Erythroblast (primary cell): ENCODE data around the gene DMKN.

Source experiments
- DNase-seq, 2 experiments: peaks; one replicate each; lab custom pipeline; 2025; lab: John Stamatoyannopoulos, UW
- GATA1 ChIP-seq: IDR thresholded peaks from 2 replicates; pipeline ENCODE4 v1.6.1; 2011; ENCODE audit warnings: low read depth, mild to moderate bottlenecking, control low read depth, low read length, moderate library complexity
- POLR2A ChIP-seq: IDR thresholded peaks from 2 replicates; pipeline ENCODE4 v1.6.1; 2011; ENCODE audit warnings: mild to moderate bottlenecking, low read length

DMKN gene

GRCh38 chr19:35524181-35524837 lies 10.9 kb upstream of the DMKN start:
- DNase-seq: no peak
- TF ChIP-seq POLR2A: no peak
- TF ChIP-seq GATA1: no peak

DNA sequence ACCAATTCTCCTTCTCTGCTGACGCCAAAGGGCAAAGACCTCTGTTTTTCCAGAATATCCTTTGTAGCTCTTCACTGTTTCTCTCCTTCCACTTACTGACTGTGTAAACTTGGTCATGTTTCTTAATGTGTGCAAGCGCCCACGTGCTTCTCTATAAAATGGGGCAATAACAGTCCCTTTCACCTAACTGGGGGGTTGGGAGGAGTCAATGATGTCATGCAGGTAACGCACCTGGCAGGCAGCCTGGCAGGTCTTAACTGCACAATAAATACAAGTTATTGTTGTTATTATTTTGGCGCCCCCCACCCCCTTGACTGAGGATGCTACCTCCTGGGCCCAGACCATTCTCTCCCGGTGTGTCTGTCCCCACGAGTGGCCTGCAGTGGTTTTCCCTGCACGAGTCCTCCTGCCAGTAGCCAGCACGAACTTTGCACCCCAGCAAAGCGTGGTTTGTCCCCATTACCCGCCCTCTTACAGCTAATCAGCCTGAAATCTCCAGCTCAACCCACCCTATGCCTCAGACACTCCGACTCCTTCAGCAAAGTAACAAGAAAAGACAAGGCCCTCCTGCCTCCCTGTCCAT lies 9.4 kb upstream of the DMKN start:
- TF ChIP-seq POLR2A (no peak), GATA1 (no peak)
- no peak for DNase-seq

DNA sequence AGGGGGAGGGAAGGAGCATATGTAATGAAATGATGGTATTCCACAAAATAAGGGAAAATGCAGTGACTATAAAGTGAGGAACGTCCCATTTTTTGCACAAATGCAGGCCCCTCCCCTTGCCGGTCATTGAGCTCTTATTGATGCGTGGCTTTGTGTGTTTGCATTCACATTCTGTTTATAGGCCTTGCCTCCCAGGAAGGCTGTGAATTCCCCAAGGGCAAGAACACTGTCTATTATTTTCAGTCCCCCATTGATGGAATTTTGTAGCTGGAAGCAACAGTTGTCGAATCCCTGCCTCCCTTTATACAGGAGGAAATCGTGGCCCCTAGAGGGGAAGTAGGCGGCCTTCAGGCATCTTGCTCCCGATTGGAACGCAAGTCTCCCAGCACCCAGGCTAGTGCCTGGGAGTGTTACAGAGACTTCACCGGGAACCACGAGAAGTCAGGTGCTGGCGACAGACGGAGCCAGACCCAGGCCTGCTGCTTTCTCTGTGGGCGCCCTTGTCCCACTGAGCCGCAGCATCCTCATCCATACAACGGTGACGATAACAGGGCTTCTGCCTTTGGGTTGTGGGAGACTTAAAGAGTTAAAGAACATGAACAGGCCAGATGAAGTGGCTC lies 7.8 kb upstream of the DMKN start:
- no peak for DNase-seq
- no peak for TF ChIP-seq POLR2A

DNA sequence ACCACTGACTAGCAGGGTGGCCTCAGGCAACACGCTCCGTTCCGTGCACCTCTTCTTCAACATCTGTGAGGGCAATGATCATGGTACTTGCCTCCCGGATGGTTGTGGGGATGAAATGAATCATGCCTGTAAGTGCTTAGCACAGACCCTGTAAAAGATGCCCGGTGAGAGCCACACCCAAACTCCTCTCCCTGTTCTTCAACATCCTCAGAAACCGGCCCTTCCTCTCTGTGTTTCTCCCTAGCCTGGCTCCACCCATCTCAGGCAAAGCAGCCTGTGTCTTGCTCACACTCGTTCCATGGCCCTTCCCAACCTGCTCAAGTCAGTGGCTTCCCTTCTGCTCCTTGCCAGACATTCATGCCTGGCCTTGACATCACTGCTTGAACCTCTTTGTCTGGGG lies 5.8 kb upstream of the DMKN start:
- DNase-seq: no peak

GRCh38 chr19:35518313-35518712 lies 4.9 kb upstream of the DMKN start:
- no peak for DNase-seq
- TF ChIP-seq GATA1 (no peak), POLR2A (no peak)

More for the DNA sequence above, 5.8 kb upstream of the DMKN start:
- no peak for TF ChIP-seq GATA1
- no peak for TF ChIP-seq POLR2A

- DNase-seq: no peak
Observed at GRCh38 chr19:35517342-35517741, 3.9 kb upstream of the DMKN start.

DNA sequence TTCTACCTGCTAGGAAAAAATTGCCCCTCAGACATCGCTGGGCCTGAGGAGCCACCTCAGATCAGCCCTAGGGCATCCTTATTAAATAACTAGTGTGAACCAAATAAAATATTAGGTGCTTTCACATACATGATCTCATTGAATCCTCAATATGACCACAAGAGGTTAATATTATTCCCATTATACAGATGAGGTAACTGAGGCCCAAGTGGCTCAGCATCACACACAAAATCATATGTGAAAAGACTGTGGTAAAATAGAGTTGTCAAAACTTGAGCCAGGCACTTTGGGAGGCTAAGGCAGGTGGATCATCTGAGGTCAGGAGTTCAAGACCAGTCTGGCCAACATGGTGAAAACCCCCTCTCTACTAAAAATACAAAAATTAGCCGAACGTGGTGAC lies 2.9 kb upstream of the DMKN start:
- DNase-seq: no peak
- TF ChIP-seq POLR2A (no peak), GATA1 (no peak)

More at GRCh38 chr19:35517342-35517741, 3.9 kb upstream of the DMKN start:
- no peak for TF ChIP-seq POLR2A
- TF ChIP-seq GATA1: no peak

DNA sequence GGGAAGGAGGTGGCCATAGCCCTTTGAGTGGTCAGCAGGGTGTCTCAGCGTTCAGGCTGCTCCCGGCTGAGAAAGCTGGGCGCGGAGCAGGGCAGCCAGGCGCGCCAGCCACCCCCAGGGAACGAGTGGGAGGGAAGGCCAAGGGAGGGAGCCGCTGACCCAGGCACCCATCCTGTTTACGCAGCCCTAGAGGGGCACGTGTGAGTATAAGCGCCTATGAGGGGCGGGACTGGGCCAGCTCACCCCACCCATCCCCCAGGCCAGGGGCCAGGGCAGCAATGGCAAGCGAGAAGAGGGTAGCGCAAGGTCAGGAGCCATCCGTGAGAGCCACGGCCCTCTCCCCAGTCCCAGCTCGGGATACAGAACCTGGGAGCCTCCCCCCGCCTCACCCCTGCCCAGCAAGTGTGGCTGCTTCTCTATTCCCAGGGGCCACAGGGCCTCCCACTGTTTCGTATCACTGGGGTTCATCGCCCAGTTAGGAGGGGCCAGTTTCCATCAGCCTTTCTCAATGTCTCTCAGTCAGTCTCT lies 897 bp upstream of the DMKN start:
- no peak for DNase-seq
- TF ChIP-seq POLR2A (no peak), GATA1 (no peak)

DNA sequence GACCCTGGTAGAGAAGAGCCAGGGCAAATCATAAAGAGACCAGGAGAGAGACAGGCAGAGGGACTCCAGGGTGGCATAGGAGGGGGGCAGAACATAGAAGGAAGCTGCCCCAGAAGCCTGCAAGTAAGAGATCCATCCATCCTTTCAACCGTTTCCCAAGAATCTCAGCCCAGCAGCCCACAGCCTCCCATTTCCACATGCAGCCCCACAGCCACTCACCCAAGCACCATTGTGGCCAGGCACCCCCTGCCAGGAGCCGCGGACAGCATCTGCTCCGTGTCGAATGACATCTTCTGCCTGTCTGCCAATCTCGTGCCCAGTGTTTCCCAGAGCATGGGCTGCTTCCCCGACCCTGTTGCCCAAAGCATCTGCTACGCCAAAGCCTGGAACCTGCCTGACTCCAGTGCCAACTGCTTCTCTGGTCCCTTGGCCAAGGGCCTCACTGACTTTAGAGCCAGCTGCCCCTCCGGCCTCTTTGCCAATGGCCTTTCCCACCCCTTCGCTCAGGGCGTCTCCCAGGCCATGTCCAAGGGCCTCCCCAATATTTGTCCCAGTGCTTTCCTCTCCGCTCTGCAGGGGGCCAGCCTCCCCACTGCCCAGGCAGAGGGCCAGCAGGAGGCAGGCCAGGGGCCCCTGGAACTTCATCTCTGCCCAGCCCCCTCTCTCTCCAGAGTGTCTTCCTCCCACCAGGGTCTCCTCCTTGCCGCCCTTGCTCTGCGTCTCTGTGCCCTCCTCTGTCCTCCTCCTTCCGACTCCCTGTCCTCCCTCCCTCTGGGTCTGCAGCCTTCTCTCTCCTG lies 420 bp downstream of the DMKN start:
- TF ChIP-seq GATA1 (no peak), POLR2A (no peak)
- no peak for DNase-seq

DNA sequence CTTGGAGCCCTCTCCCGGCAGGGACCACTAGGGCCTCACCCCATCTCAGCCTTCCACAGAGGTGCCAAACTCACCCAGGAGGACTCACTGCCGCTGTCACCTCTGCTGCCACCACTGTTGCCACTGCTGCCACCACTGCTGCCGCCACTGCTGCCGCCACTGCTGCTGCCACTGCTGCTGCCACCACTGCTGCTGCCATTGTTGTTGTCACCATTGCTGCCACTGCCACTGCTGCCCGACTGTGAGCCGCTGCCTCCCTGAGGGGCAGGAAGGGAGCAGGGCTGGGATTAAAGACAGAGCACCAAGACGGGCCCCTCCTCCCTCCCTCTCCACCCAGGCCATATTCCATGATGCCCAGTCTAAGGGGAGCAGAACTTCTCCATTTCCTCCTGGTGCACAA lies 2.1 kb downstream of the DMKN start:
- TF ChIP-seq GATA1 (no peak), POLR2A (no peak)
- DNase-seq: no peak

- DNase-seq: no peak
- TF ChIP-seq GATA1 (no peak), POLR2A (no peak)
Observed at GRCh38 chr19:35510626-35510964, 2.9 kb downstream of the DMKN start.

- peak; percentile 40 to 74 for DNase-seq
- no peak for TF ChIP-seq GATA1
- no peak for TF ChIP-seq POLR2A
Observed at GRCh38 chr19:35509861-35510625, 3.4 kb downstream of the DMKN start.

DNA sequence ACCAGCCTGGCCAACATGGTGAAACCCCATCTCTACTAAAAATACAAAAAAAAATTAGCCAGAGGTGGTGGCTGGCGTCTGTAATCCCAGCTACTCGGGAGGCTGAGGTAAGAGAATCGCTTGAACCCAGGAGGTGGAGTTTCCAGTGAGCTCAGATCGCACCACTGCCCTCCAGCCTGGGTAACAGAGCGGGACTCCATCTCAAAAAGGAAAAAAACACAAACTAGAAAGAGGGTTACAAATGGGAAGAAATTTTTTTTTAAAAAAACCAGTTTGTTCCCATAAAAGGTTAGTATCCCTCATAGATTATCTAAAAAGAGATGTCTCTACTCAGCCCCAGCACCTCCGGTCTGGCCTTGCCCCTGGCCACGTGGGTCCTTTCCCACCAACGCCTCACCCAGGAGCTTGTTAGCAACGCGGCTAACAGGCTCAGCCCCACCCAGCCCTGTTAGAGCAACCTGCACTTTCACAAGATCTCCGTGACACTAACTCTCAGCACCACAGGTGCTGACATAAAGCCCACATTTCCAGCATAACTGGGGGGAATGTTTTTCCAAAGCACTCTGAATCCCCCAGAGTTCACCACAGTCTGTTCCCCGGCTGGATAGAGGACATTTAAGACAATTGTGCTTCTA lies 4.3 kb downstream of the DMKN start:
- TF ChIP-seq POLR2A: no peak
- no peak for TF ChIP-seq GATA1
- DNase-seq: no peak
